Esophagus squamous epithelium (tissue), 5 donors: ENCODE data around the gene CD38. TPM values are rescaled to one million over a fixed set of nuclear protein-coding genes. Genes with fewer than 3 reads are reported as not detected.

Experiments
- DNase-seq: peaks from one replicate; lab custom pipeline; 2025; lab: John Stamatoyannopoulos, UW
- H3K27ac ChIP-seq, 4 donors: fragments of 200-600 bp; sonication (generic); one replicate each; pipeline ENCODE4 v1.5.1; 2016 to 2019; ENCODE audit warnings: mild to moderate bottlenecking in 1 of 4
- H3K27me3 ChIP-seq, 4 donors: fragments of 200-600 bp; sonication (generic); 1 replicate in 3 of 4; 2 replicates in 1 of 4; pipeline versions ENCODE4 v1.5.1 to v1.6.0; 2017 to 2021; ENCODE audit warnings: antibody characterized with exemption in 1 of 4
- H3K36me3 ChIP-seq, 3 donors: fragments of 200-600 bp; sonication (generic); one replicate each; pipeline ENCODE4 v1.5.1; 2016 to 2019
- H3K4me1 ChIP-seq, 3 donors: fragments of 200-600 bp; sonication (generic); one replicate each; pipeline ENCODE4 v1.5.1; 2017 to 2019
- H3K4me3 ChIP-seq, 4 donors: fragments of 200-600 bp; sonication (generic); 1 replicate in 3 of 4; 2 replicates in 1 of 4; pipeline ENCODE4 v1.5.1; 2016 to 2019; ENCODE audit warnings: mild to moderate bottlenecking in 2 of 4, moderate library complexity in 1 of 4
- H3K9me3 ChIP-seq, 3 donors: fragments of 200-600 bp; sonication (generic); one replicate each; pipeline ENCODE4 v1.5.1; 2016 to 2019
- CTCF ChIP-seq, 6 experiments: fragments of 450-650 bp in 4 of 6; fragments of 200-600 bp in 2 of 6; sonication (generic) in 2 of 6; IDR thresholded peaks; one replicate each; pipeline ENCODE4 v1.5.1; 2016 to 2019; ENCODE audit warnings: antibody characterized with exemption in 6 of 6, mild to moderate bottlenecking in 4 of 6, moderate library complexity in 4 of 6
- POLR2A ChIP-seq, 4 donors: fragments of 450-650 bp; IDR thresholded peaks; one replicate each; pipeline ENCODE4 v1.6.1; 2017; ENCODE audit warnings: antibody characterized with exemption in 4 of 4, mild to moderate bottlenecking in 4 of 4, moderate library complexity in 3 of 4
- WGBS, 2 donors: methylation state at CpG; one replicate each; pipeline ENCODE4 v1.1.5; 2018; 5-methylcytosine and 5-hydroxymethylcytosine counted together
- intact Hi-C: fragments of 100-400 bp; cut with DNase I; formaldehyde crosslinking; loops from one replicate; pipeline ENCODE4 v1.15.0; 2022
- total RNA-seq, 4 donors: library from RNA; depleted of rRNA; stranded (reverse); fragments of >200 nt; gene quantifications; one replicate each; pipeline ENCODE4 v1.1.0, GENCODE V29; 2016
- donor health status: DM: yes; HTN: yes; CAD: no.

Gene CD38
- total RNA-seq, 4 donors from 2014 or later: 1.1 to 2.5 (median 1.9) TPM

DNA sequence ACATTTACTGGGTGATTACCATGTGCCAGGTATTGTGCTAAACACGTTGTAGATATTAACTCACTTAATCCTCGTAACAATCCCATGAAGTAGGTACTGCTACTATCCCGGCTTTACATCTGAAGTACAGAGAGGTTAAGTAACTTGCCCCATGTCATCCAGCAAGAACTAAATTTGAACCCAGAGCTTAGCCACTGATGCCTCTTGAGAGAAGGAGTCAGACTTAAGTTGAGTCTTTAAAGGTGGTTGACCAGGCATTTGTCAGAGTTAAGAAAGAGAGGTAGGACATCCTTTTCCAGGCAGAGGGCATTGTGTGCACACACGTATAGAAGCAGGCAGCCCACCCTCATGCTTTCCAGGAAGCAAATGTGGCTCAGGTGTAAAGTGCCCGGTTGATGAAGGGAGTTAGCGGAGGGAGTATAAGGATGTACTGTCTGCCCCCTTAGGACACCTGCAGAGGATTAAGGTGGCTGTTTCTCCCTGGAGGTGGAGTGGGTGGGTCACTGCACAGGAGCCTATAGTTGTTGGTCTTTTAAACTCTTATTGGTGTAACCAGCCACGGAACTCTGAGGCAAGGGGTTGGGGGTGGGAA, 335 bp upstream of the CD38 start:
- Histone ChIP-seq H3K27ac (no peak overlapping the region), H3K27me3 (peaks cover 0 to 43% (median 0%) of the 10 kb centered on the region in 4 donors), H3K9me3 (no peaks in the 10 kb centered on the region), H3K4me1 (peaks cover 0 to 23% (median 8%) of the 10 kb centered on the region in 3 donors), H3K4me3 (peak overlapping the region in 2 of 4 donors; percentile 59 to 75), H3K36me3 (no peaks in the 10 kb centered on the region)
- TF ChIP-seq CTCF (IDR thresholded peaks at IDR 0.05): no peak
- DNase-seq: no peak
- 75% methylated on average over 7 of the region's 7 CpGs for WGBS, 2 donors
- intact Hi-C loops: no loop called here

DNA sequence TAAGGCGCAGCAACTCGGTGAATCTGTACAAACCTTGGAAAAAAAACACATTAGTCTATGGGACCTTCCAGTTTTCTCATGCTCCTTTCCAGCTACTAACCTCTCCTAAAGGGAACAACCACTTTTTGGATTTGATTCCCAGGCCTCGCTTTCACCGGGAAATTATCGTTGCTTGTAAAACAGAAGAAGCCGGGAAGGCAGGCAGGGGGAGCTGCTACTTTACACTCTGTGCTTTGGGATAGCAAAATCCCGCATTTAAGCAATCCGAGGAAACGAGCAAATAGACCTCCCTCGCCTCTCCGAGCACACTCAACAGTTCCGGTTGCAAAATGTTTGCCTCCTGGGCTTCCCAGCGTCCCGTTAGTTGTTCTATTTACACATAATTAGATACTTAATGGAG, 1.2 kb downstream of the CD38 start:
- TF ChIP-seq CTCF (IDR thresholded peaks at IDR 0.05) (peak in 3 of 6 experiments; percentile 20 to 31 (median 22)), POLR2A (IDR thresholded peaks at IDR 0.05) (no peak)
- Histone ChIP-seq H3K4me1 (peaks cover 0 to 23% (median 8%) of the 10 kb centered on the region in 3 donors), H3K27me3 (peaks cover 0 to 48% (median 0%) of the 10 kb centered on the region in 4 donors), H3K4me3 (peak overlapping the region; percentile 43 to 75 (median 55)), H3K36me3 (no peaks in the 10 kb centered on the region), H3K9me3 (no peaks in the 10 kb centered on the region), H3K27ac (peak overlapping the region in 2 of 4 donors; percentile 36 to 37)
- DNase-seq: no peak
- 2% methylated on average over 14 of the region's 14 CpGs for WGBS, 2 donors
- intact Hi-C loops: no loop called here

DNA sequence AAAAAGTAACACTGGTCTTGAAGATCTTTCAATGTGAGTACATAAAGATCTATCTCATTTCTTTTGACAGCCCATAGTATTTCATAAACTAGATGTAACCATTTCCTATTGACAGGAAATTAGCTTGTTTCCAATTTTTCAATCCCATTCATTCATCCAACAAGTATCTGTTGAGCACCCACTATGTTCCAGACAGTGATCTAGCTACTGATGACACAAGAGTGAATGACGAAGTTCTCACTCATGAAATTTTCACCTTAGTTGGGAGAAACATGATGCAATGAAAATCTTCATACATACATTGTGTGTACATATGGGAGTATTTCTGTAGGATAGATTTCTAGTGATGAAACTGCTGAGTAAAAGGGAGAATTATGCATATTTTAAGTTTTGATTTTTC, 1.7 kb downstream of the CD38 start:
- Histone ChIP-seq H3K27ac (no peak overlapping the region), H3K9me3 (no peaks in the 10 kb centered on the region), H3K36me3 (no peaks in the 10 kb centered on the region), H3K4me1 (peaks cover 0 to 23% (median 8%) of the 10 kb centered on the region in 3 donors), H3K27me3 (peaks cover 0 to 48% (median 0%) of the 10 kb centered on the region in 4 donors), H3K4me3 (peak overlapping the region in 2 of 4 donors; percentile 59 to 75)
- 67 to 89% methylated on average over 1 of the region's 1 CpG for WGBS, 2 donors
- TF ChIP-seq POLR2A (IDR thresholded peaks at IDR 0.05): no peak
- no peak for TF ChIP-seq CTCF (IDR thresholded peaks at IDR 0.05)
- DNase-seq: no peak
- intact Hi-C loops: no loop called here

- 49 to 67% methylated on average over 5 to 6 of the region's 6 CpGs for WGBS, 2 donors
- Histone ChIP-seq H3K9me3 (no peaks in the 10 kb centered on the region), H3K36me3 (no peaks in the 10 kb centered on the region), H3K4me3 (no peak overlapping the region), H3K4me1 (peaks cover 0 to 23% (median 8%) of the 10 kb centered on the region in 3 donors), H3K27ac (no peak overlapping the region), H3K27me3 (peaks cover 0 to 53% (median 0%) of the 10 kb centered on the region in 4 donors)
- TF ChIP-seq CTCF (IDR thresholded peaks at IDR 0.05) (no peak), POLR2A (IDR thresholded peaks at IDR 0.05) (no peak)
- no peak for DNase-seq
- intact Hi-C loops: no loop called here
Observed at GRCh38 chr4:15781427-15782095, 3.4 kb downstream of the CD38 start.

DNA sequence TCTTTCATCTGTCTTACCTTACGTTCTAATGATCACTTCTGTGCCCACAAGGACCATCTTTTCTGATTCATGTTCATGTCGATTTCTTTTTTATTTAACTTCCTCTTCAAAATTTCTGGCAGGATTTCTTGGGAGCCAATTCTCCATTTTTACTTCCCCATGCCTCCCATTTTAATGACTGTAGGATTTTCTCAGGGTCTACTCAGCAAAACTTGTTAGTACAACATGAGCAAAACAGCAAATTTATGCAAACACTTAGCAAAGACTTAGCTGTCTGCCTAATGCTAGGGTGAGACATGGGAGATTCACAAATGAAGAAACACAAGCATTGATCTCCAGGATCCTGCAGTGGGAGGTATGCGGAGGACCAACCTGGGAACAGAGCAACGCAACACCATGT, 5.5 kb downstream of the CD38 start:
- 75 to 81% methylated on average over 4 of the region's 4 CpGs for WGBS, 2 donors
- H3K27ac ChIP-seq: no peak overlapping the region

More for the DNA sequence above, 5.5 kb downstream of the CD38 start:
- intact Hi-C loops: no loop called here
- H3K27me3 ChIP-seq: peaks cover 0 to 45% (median 0%) of the 10 kb centered on the region in 4 donors
- no peaks in the 10 kb centered on the region for H3K9me3 ChIP-seq
- no peak for DNase-seq
- H3K36me3 ChIP-seq: no peaks in the 10 kb centered on the region
- H3K4me3 ChIP-seq: no peak overlapping the region
- TF ChIP-seq CTCF (IDR thresholded peaks at IDR 0.05) (no peak), POLR2A (IDR thresholded peaks at IDR 0.05) (no peak)
- H3K4me1 ChIP-seq: peaks cover 0 to 15% (median 4%) of the 10 kb centered on the region in 3 donors
